CD14-positive monocyte (primary cell): ENCODE data around the gene CCL4. TPM values are rescaled to one million over a fixed set of nuclear protein-coding genes. Genes with fewer than 3 reads are reported as not detected.
"Not testable (repeated sequence)": the region's sequence is repeated elsewhere in the genome, so short reads cannot be mapped to it uniquely, and the experiment has no call there.

ENCODE experiments used
- DNase-seq, 3 donors: peaks; one replicate each; pipeline ENCODE4 v3.0.0-alpha.2; 2011 to 2022
- H2AFZ ChIP-seq: 2 replicates; pipeline ENCODE4 v1.6.0; 2012; ENCODE audit warnings: mild to moderate bottlenecking, low read depth, low read length, inconsistent platforms; ENCODE audit not compliant: insufficient read depth, poor library complexity, severe bottlenecking
- H3K27ac ChIP-seq, 2 donors: 1 replicate in 1 of 2; 2 replicates in 1 of 2; pipeline ENCODE4 v1.5.1; 2012 to 2013; ENCODE audit warnings: low read length in 2 of 2, control low read depth in 1 of 2, inconsistent platforms in 1 of 2, low read depth in 1 of 2, mild to moderate bottlenecking in 1 of 2
- H3K27me3 ChIP-seq, 2 donors: one replicate each; pipeline versions ENCODE4 v1.6.0 to v1.6.1; 2011 to 2013; ENCODE audit warnings: low read length in 2 of 2; ENCODE audit not compliant: control insufficient read depth in 2 of 2, insufficient read depth in 2 of 2
- H3K36me3 ChIP-seq, 2 donors: replicated peaks in 1 of 2; 1 replicate in 1 of 2; 2 replicates in 1 of 2; pipeline versions ENCODE4 v1.5.1 to v1.6.1; 2012 to 2013; ENCODE audit warnings: low read length in 2 of 2, control low read depth in 1 of 2, inconsistent platforms in 1 of 2, mild to moderate bottlenecking in 1 of 2; ENCODE audit not compliant: insufficient read depth in 2 of 2, control insufficient read depth in 1 of 2
- H3K4me1 ChIP-seq, 2 donors: 1 replicate in 1 of 2; 2 replicates in 1 of 2; pipeline versions ENCODE4 v1.5.1 to v1.6.1; 2012 to 2013; ENCODE audit warnings: low read length in 2 of 2, control low read depth in 1 of 2, inconsistent platforms in 1 of 2, mild to moderate bottlenecking in 1 of 2, moderate library complexity in 1 of 2; ENCODE audit not compliant: insufficient read depth in 2 of 2, control insufficient read depth in 1 of 2
- H3K4me2 ChIP-seq: replicated peaks from 2 replicates; pipeline ENCODE3; 2012; ENCODE audit warnings: low read length, moderate library complexity, mild to moderate bottlenecking; ENCODE audit not compliant: poor library complexity, severe bottlenecking; ENCODE audit errors: extremely low read depth
- H3K4me3 ChIP-seq, 3 experiments: fragments of 200-600 bp in 1 of 3; sonication (generic) in 1 of 3; replicated peaks in 1 of 3; 1 replicate in 2 of 3; 2 replicates in 1 of 3; pipeline ENCODE4 v1.5.1; 2011 to 2013; ENCODE audit warnings: low read length in 3 of 3, mild to moderate bottlenecking in 3 of 3, control low read depth in 2 of 3, low read depth in 2 of 3, inconsistent platforms in 1 of 3, moderate library complexity in 1 of 3
- H3K79me2 ChIP-seq: 2 replicates; pipeline ENCODE4 v1.6.0; 2012; ENCODE audit warnings: mild to moderate bottlenecking, control low read depth, inconsistent platforms, low read length, moderate library complexity; ENCODE audit not compliant: insufficient read depth
- H3K9ac ChIP-seq: 2 replicates; pipeline ENCODE4 v1.6.0; 2017; ENCODE audit warnings: low read length, mild to moderate bottlenecking; ENCODE audit not compliant: insufficient read depth, poor library complexity, severe bottlenecking
- H3K9me3 ChIP-seq, 2 donors: replicated peaks in 1 of 2; 1 replicate in 1 of 2; 2 replicates in 1 of 2; pipeline versions ENCODE4 v1.5.1 to v1.6.1; 2012 to 2013; ENCODE audit warnings: low read length in 2 of 2, control low read depth in 1 of 2; ENCODE audit not compliant: control insufficient read depth in 1 of 2, insufficient read depth in 1 of 2
- H4K20me1 ChIP-seq: 2 replicates; pipeline ENCODE4 v1.6.0; 2012; ENCODE audit warnings: mild to moderate bottlenecking, low read length, control low read depth, moderate library complexity; ENCODE audit not compliant: insufficient read depth
- H3K27ac Mint-ChIP-seq, 7 donors: one replicate each; pipeline ENCODE4 v1.8.0; 2020; ENCODE audit warnings: mild to moderate bottlenecking in 7 of 7, mixed read lengths in 7 of 7, moderate library complexity in 6 of 7, inconsistent platforms in 2 of 7
- H3K27me3 Mint-ChIP-seq, 3 donors: one replicate each; pipeline ENCODE4 v1.8.0; 2021 to 2022; ENCODE audit warnings: low read depth in 3 of 3, mild to moderate bottlenecking in 3 of 3, mixed read lengths in 3 of 3, moderate library complexity in 3 of 3, inconsistent platforms in 1 of 3
- H3K36me3 Mint-ChIP-seq, 2 donors: one replicate each; pipeline ENCODE4 v1.8.0; 2020; ENCODE audit warnings: mixed read lengths in 2 of 2, inconsistent platforms in 1 of 2, mild to moderate bottlenecking in 1 of 2
- H3K4me1 Mint-ChIP-seq: one replicate; pipeline ENCODE4 v1.8.0; 2020; ENCODE audit warnings: mild to moderate bottlenecking, mixed read lengths
- H3K4me3 Mint-ChIP-seq, 2 donors: one replicate each; pipeline ENCODE4 v1.8.0; 2020; ENCODE audit warnings: mild to moderate bottlenecking in 2 of 2, mixed read lengths in 2 of 2, moderate library complexity in 1 of 2
- H3K9me3 Mint-ChIP-seq, 7 donors: one replicate each; pipeline ENCODE4 v1.8.0; 2020 to 2022; ENCODE audit warnings: mixed read lengths in 7 of 7, mild to moderate bottlenecking in 6 of 7, moderate library complexity in 6 of 7, inconsistent platforms in 2 of 7
- CTCF ChIP-seq: fragments of 200-600 bp; IDR thresholded peaks from one replicate; pipeline ENCODE4 v1.8.0; 2022; ENCODE audit warnings: antibody characterized with exemption, mild to moderate bottlenecking
- WGBS: methylation state at CpG from one replicate; pipeline ENCODE4 v1.1.5; 2013; ENCODE audit warnings: missing lambda C conversion rate; ENCODE audit not compliant: insufficient coverage; 5-methylcytosine and 5-hydroxymethylcytosine counted together
- intact Hi-C, 2 donors: fragments of 100-400 bp; cut with micrococcal nuclease; formaldehyde crosslinking; loops; one replicate each; pipeline versions ENCODE4 v1.15.0 to v1.15.1; 2023
- polyA plus RNA-seq, 3 donors: library from polyadenylated mRNA; depleted of rRNA in 1 of 3; unstranded in 2 of 3; stranded (reverse) in 1 of 3; fragments of 300-500 nt in 2 of 3; fragments of >200 nt in 1 of 3; fragmentation: Illumina TruSeq in 2 of 3; gene quantifications; 1 replicate in 2 of 3; 2 replicates in 1 of 3; pipeline ENCODE4 v1.2.3, GENCODE V29; 2012 to 2021

Gene CCL4
- polyA plus RNA-seq, 3 donors = 11.8 to 41.7 (median 40.6) TPM

GRCh38 chr17:36072431-36073121 lies 31.1 kb upstream of the CCL4 start:
- H3K36me3 Mint-ChIP-seq = no peaks in the 10 kb centered on the region
- peaks cover 3 to 4% of the 10 kb centered on the region in 2 donors for H3K9me3 ChIP-seq
- peak; percentile 92 for TF ChIP-seq CTCF
- no peak overlapping the region for H3K4me2 ChIP-seq
- H4K20me1 ChIP-seq = no peaks in the 10 kb centered on the region
- no peaks in the 10 kb centered on the region for H3K27me3 ChIP-seq
- H3K4me1 ChIP-seq = peaks cover 6 to 7% of the 10 kb centered on the region in 2 donors
- peak overlapping the region; percentile 22 for H2AFZ ChIP-seq
- no peaks in the 10 kb centered on the region for H3K79me2 ChIP-seq
- peaks cover 0 to 4% (median 0%) of the 10 kb centered on the region in 3 donors for H3K27me3 Mint-ChIP-seq
- no peak overlapping the region for H3K4me3 ChIP-seq
- H3K36me3 ChIP-seq = no peaks in the 10 kb centered on the region
- H3K4me1 Mint-ChIP-seq = peaks cover 14% of the 10 kb centered on the region
- DNase-seq = peak; percentile 39 to 74 (median 58)
- no peak overlapping the region for H3K27ac ChIP-seq
- peak overlapping the region in 1 of 7 donors; percentile 11 for H3K27ac Mint-ChIP-seq
- peaks cover 0 to 3% (median 0%) of the 10 kb centered on the region in 7 donors for H3K9me3 Mint-ChIP-seq
- intact Hi-C loops = loop anchor here in 1 of 2 donors (5.0 to 10.0 kb wide), 3 partner anchors 58 to 95 kb away; partner anchors contain the start of gene CCL23
- H3K4me3 Mint-ChIP-seq = no peak overlapping the region
- H3K9ac ChIP-seq = no peak overlapping the region
- WGBS = 41% methylated on average over 7 of the region's 12 CpGs

- H3K36me3 ChIP-seq = no peaks in the 10 kb centered on the region
- no peak overlapping the region for H2AFZ ChIP-seq
- Mint-ChIP-seq H3K4me1 (peaks cover 14% of the 10 kb centered on the region), H3K9me3 (peaks cover 0 to 3% (median 0%) of the 10 kb centered on the region in 7 donors), H3K36me3 (no peaks in the 10 kb centered on the region), H3K4me3 (no peak overlapping the region), H3K27ac (no peak overlapping the region), H3K27me3 (peaks cover 0 to 2% (median 0%) of the 10 kb centered on the region in 3 donors)
- TF ChIP-seq CTCF = no peak
- H3K4me3 ChIP-seq = no peak overlapping the region
- H4K20me1 ChIP-seq = no peaks in the 10 kb centered on the region
- intact Hi-C loops = loop anchor here in 1 of 2 donors (5.0 to 10.0 kb wide), 3 partner anchors 60 to 97 kb away; partner anchors contain the start of gene CCL23
- DNase-seq = no peak
- no peaks in the 10 kb centered on the region for H3K27me3 ChIP-seq
- no peak overlapping the region for H3K27ac ChIP-seq
- no peaks in the 10 kb centered on the region for H3K79me2 ChIP-seq
- WGBS = no CpG with 5 or more reads among the region's 1 CpG
- no peak overlapping the region for H3K9ac ChIP-seq
- peaks cover 6 to 7% of the 10 kb centered on the region in 2 donors for H3K4me1 ChIP-seq
- no peak overlapping the region for H3K4me2 ChIP-seq
- H3K9me3 ChIP-seq = peaks cover 3 to 4% of the 10 kb centered on the region in 2 donors
Observed at GRCh38 chr17:36074365-36074764, 29.3 kb upstream of the CCL4 start.

GRCh38 chr17:36081681-36082471 lies 21.8 kb upstream of the CCL4 start:
- peak overlapping the region; percentile 62 to 85 for H3K4me3 Mint-ChIP-seq
- Histone ChIP-seq H2AFZ (peak overlapping the region; percentile 27), H3K27ac (peak overlapping the region; percentile 79 to 80), H3K4me1 (peaks cover 51 to 53% of the 10 kb centered on the region in 2 donors), H3K4me2 (peak overlapping the region; percentile 56), H3K4me3 (peak overlapping the region; percentile 16 to 53 (median 16))
- whole genome bisulfite sequencing = 40% methylated on average over 1 of the region's 5 CpGs
- peak overlapping the region; percentile 88 to 98 (median 92) for H3K27ac Mint-ChIP-seq
- not testable (repeated sequence) for H3K27me3 Mint-ChIP-seq, H3K9me3 ChIP-seq, H3K79me2 ChIP-seq, H3K36me3 Mint-ChIP-seq, H3K27me3 ChIP-seq, H3K9me3 Mint-ChIP-seq, H3K36me3 ChIP-seq, H4K20me1 ChIP-seq, H3K9ac ChIP-seq
- intact Hi-C loops = loop anchor here (5.0 to 10.0 kb wide), 2 partner anchors 45 to 113 kb away; partner anchors contain the start of genes CCL3L1 (in 1 of the 2) and CCL3L3 (in 1 of the 2)
- peak in 2 of 3 donors; percentile 46 to 77 for DNase-seq
- H3K4me1 Mint-ChIP-seq = peaks cover 49% of the 10 kb centered on the region
